HCT116 (cell line): Measurements from ENCODE around the gene DNASE2B. TPM values are rescaled to one million over a fixed set of nuclear protein-coding genes. Genes with fewer than 3 reads are reported as not detected.

Source experiments
- ATAC-seq: fragments of 200-7000 bp; cut with Tn5 transposase; 2 replicates; pipeline ENCODE4 v1.9.1; 2020; ENCODE audit warnings: mild to moderate bottlenecking, moderate library complexity
- BruUV-seq: library from RNA; stranded (reverse); fragments of 400-500 nt; replicated peaks from 2 replicates; lab custom pipeline; 2021; lab: Mats Ljungman, UMichigan
- CTCF ChIA-PET: fragments of 300-600 bp; sonication (Branson Sonifier 250); formaldehyde crosslinking; loops from one replicate; lab custom pipeline; 2021; ENCODE audit warnings: antibody characterized with exemption; lab: Charles Lee
- POLR2A ChIA-PET: fragments of 300-600, 350-600 bp; sonication (Branson Sonifier 250); formaldehyde crosslinking; loops from one replicate; lab custom pipeline; 2021; ENCODE audit warnings: antibody characterized with exemption; lab: Charles Lee
- RAD21 ChIA-PET, 2 experiments: fragments of 300-600 bp; sonication (Branson Sonifier 250); formaldehyde crosslinking; loops; one replicate each; lab custom pipeline; 2023; ENCODE audit warnings: low total read pairs in 2 of 2; ENCODE audit not compliant: uncharacterized antibody in 2 of 2, unreplicated experiment in 2 of 2, low non-redundant PET in 1 of 2; lab: Charles Lee
- DNase-seq: peaks from one replicate; pipeline ENCODE4 v3.0.0-alpha.2; 2010; ENCODE audit warnings: low read depth, low spot score
- H2AFZ ChIP-seq: fragments of 200-600 bp; shearing (Covaris generic), sonication (generic); 2 replicates; pipeline ENCODE4 v1.6.1; 2017; ENCODE audit warnings: low read depth, mixed run types, mixed read lengths, antibody characterized with exemption, low read length; ENCODE audit not compliant: poor library complexity, severe bottlenecking
- H3K27ac ChIP-seq: 2 replicates; pipeline ENCODE4 v1.5.1; 2012; ENCODE audit warnings: low read depth, low read length
- H3K27me3 ChIP-seq: fragments of 200-600 bp; sonication (generic); 2 replicates; pipeline ENCODE4 v1.6.1; 2016; ENCODE audit warnings: mixed run types, low read length, mixed read lengths; ENCODE audit not compliant: insufficient read depth
- H3K36me3 ChIP-seq, 2 experiments: fragments of 200-500 bp in 1 of 2; fragments of 200-600 bp in 1 of 2; sonication (Bioruptor generic) in 1 of 2; sonication (generic) in 1 of 2; 2 replicates each; pipeline versions ENCODE4 v1.5.1 to v1.6.1; 2014 to 2016; ENCODE audit warnings: low read length in 2 of 2, inconsistent platforms in 1 of 2, mixed read lengths in 1 of 2, mixed run types in 1 of 2; ENCODE audit not compliant: insufficient read depth in 2 of 2, control insufficient read depth in 1 of 2
- H3K4me1 ChIP-seq, 2 experiments: fragments of 200-600 bp in 1 of 2; sonication (generic) in 1 of 2; 2 replicates each; pipeline versions ENCODE4 v1.5.1 to v1.6.1; 2012 to 2017; ENCODE audit warnings: low read length in 2 of 2, inconsistent platforms in 1 of 2, mild to moderate bottlenecking in 1 of 2, mixed read lengths in 1 of 2, mixed run types in 1 of 2, moderate library complexity in 1 of 2; ENCODE audit not compliant: insufficient read depth in 2 of 2, control insufficient read depth in 1 of 2
- H3K4me2 ChIP-seq: fragments of 200-600 bp; sonication (generic); 2 replicates; pipeline ENCODE4 v1.6.1; 2017; ENCODE audit warnings: mixed run types, low read length, mixed read lengths
- H3K4me3 ChIP-seq, 2 experiments: fragments of 200-600 bp in 1 of 2; sonication (generic) in 1 of 2; replicated peaks in 1 of 2; 2 replicates each; pipeline ENCODE4 v1.5.1; 2011 to 2016; ENCODE audit warnings: low read length in 2 of 2, control low read depth in 1 of 2, low read depth in 1 of 2, mild to moderate bottlenecking in 1 of 2, mixed read lengths in 1 of 2, mixed run types in 1 of 2
- H3K79me2 ChIP-seq: fragments of 200-600 bp; sonication (generic); 2 replicates; pipeline ENCODE4 v1.6.1; 2017; ENCODE audit warnings: mild to moderate bottlenecking, mixed run types, low read length, moderate library complexity, mixed read lengths; ENCODE audit not compliant: insufficient read depth
- H3K9ac ChIP-seq: fragments of 200-600 bp; sonication (generic); 2 replicates; pipeline ENCODE4 v1.6.1; 2016; ENCODE audit warnings: low read length, mixed read lengths
- H3K9me2 ChIP-seq: fragments of 200-600 bp; sonication (generic), shearing (Covaris generic); 2 replicates; pipeline ENCODE4 v1.6.1; 2017; ENCODE audit warnings: mixed run types, mild to moderate bottlenecking, moderate library complexity; ENCODE audit not compliant: insufficient read depth
- H3K9me3 ChIP-seq, 2 experiments: fragments of 200-500 bp in 1 of 2; fragments of 200-600 bp in 1 of 2; sonication (Bioruptor generic) in 1 of 2; sonication (generic) in 1 of 2; 2 replicates each; pipeline ENCODE4 v1.6.1; 2014 to 2017; ENCODE audit warnings: low read length in 2 of 2, mixed read lengths in 2 of 2, inconsistent platforms in 1 of 2, low read depth in 1 of 2, mild to moderate bottlenecking in 1 of 2, mixed run types in 1 of 2, moderate library complexity in 1 of 2; ENCODE audit not compliant: control insufficient read depth in 1 of 2, insufficient read depth in 1 of 2
- H4K20me1 ChIP-seq: fragments of 200-600 bp; sonication (generic), shearing (Covaris generic); 2 replicates; pipeline ENCODE4 v1.6.1; 2017; ENCODE audit warnings: mixed run types, mild to moderate bottlenecking, moderate library complexity; ENCODE audit not compliant: insufficient read depth
- CEBPB ChIP-seq: IDR thresholded peaks from 2 replicates; pipeline ENCODE4 v1.6.1; 2012; ENCODE audit warnings: low read depth
- EGR1 ChIP-seq: IDR thresholded peaks from 2 replicates; pipeline ENCODE4 v1.6.1; 2012; ENCODE audit warnings: low read depth
- EZH2phosphoT487 ChIP-seq: fragments of 200-600 bp; IDR thresholded peaks from 2 replicates; pipeline ENCODE4 v1.6.1; 2018; ENCODE audit warnings: antibody characterized with exemption, borderline replicate concordance
- JUND ChIP-seq: IDR thresholded peaks from 2 replicates; pipeline ENCODE4 v1.6.1; 2012
- MAX ChIP-seq: IDR thresholded peaks from 2 replicates; pipeline ENCODE4 v1.6.1; 2012
- SIN3A ChIP-seq: IDR thresholded peaks from 2 replicates; pipeline ENCODE4 v1.6.1; 2012; ENCODE audit warnings: low read depth
- SRF ChIP-seq: IDR thresholded peaks from 2 replicates; pipeline ENCODE4 v1.6.1; 2012; ENCODE audit warnings: low read depth
- YY1 ChIP-seq: IDR thresholded peaks from 2 replicates; pipeline ENCODE4 v1.6.1; 2011; ENCODE audit warnings: low read length, low read depth, moderate library complexity, mild to moderate bottlenecking; ENCODE audit not compliant: insufficient replicate concordance; ENCODE audit errors: extremely low read depth
- ZFX ChIP-seq: fragments of 450-650 bp; IDR thresholded peaks from 2 replicates; pipeline ENCODE4 v1.6.1; 2017
- intact Hi-C: fragments of 100-400 bp; cut with micrococcal nuclease; formaldehyde crosslinking; loops from 2 replicates; pipeline ENCODE4 v1.10.0; 2022
- total RNA-seq: library from RNA; stranded (reverse); gene quantifications from one replicate; pipeline ENCODE4 v1.2.1, GENCODE V29; 2021; ENCODE audit not compliant: unreplicated experiment
- TF ChIP-seq, protein P1 (sequence below): IDR thresholded peaks from 2 replicates; pipeline ENCODE4 v1.6.1; 2012; ENCODE audit warnings: low read depth
- TF ChIP-seq, protein P2 (sequence below): IDR thresholded peaks from 2 replicates; pipeline ENCODE4 v1.6.1; 2012

DNASE2B gene
- total RNA-seq, 1 experiment from 2014 or later = 0.42 TPM

DNA sequence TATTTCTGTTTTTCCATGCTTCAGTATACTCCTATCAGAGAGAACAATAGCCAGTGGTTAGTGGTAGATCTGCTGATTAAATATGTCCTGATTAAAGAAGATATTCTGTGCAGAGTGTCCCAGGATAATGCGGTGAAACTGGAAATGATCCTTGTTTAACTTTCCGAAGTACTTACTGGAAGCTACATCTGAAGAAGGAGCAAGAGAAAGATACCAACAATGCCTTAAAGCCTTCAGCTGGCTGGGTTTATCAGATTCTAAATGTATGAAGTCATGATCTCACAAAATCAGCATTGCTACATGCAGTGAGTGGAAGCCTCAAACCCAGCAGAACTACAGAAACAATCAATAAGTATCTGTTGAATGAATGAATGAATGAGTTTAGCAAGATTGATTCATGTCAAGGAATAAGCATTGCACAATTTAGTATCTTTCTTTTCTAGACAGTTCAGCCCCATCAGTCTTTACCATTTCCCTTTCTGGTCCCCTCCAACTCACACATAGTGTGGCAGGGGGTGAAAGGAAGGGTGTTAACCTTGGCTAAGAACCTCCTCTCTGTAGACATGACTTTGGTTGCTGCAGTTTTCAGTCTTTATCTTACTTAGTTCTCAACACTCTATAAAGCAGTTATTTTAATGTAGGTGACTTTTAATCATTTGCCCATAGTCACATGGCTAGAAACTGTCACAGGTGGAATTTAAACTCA, 24.7 kb upstream of the DNASE2B start:
- Histone ChIP-seq H3K79me2 (no peaks in the 10 kb centered on the region), H3K4me2 (no peak overlapping the region), H3K36me3 (0 out of 4 replicates have a peak, but pooled peaks cover 0 to under 1% of the 10 kb centered on the region in 2 experiments), H4K20me1 (no peaks in the 10 kb centered on the region), H2AFZ (no peak overlapping the region), H3K27ac (no peak overlapping the region), H3K9me3 (no peaks in the 10 kb centered on the region), H3K9ac (no peak overlapping the region), H3K4me3 (no peak overlapping the region), H3K27me3 (no peaks in the 10 kb centered on the region), H3K4me1 (peaks cover 16 to 27% of the 10 kb centered on the region in 2 experiments), H3K9me2 (no peaks in the 10 kb centered on the region)
- ATAC-seq (no peak), DNase-seq (no peak)
- RAD21 ChIA-PET = no interaction called here
- TF ChIP-seq SRF (no peak), EGR1 (no peak), CEBPB (no peak), SIN3A (no peak), YY1 (no peak), EZH2phosphoT487 (no peak), MAX (no peak), ZFX (no peak), JUND (no peak)
- TF ChIP-seq, protein P1, sequence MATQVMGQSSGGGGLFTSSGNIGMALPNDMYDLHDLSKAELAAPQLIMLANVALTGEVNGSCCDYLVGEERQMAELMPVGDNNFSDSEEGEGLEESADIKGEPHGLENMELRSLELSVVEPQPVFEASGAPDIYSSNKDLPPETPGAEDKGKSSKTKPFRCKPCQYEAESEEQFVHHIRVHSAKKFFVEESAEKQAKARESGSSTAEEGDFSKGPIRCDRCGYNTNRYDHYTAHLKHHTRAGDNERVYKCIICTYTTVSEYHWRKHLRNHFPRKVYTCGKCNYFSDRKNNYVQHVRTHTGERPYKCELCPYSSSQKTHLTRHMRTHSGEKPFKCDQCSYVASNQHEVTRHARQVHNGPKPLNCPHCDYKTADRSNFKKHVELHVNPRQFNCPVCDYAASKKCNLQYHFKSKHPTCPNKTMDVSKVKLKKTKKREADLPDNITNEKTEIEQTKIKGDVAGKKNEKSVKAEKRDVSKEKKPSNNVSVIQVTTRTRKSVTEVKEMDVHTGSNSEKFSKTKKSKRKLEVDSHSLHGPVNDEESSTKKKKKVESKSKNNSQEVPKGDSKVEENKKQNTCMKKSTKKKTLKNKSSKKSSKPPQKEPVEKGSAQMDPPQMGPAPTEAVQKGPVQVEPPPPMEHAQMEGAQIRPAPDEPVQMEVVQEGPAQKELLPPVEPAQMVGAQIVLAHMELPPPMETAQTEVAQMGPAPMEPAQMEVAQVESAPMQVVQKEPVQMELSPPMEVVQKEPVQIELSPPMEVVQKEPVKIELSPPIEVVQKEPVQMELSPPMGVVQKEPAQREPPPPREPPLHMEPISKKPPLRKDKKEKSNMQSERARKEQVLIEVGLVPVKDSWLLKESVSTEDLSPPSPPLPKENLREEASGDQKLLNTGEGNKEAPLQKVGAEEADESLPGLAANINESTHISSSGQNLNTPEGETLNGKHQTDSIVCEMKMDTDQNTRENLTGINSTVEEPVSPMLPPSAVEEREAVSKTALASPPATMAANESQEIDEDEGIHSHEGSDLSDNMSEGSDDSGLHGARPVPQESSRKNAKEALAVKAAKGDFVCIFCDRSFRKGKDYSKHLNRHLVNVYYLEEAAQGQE = no peak
- TF ChIP-seq, protein P2, sequence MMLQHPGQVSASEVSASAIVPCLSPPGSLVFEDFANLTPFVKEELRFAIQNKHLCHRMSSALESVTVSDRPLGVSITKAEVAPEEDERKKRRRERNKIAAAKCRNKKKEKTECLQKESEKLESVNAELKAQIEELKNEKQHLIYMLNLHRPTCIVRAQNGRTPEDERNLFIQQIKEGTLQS = no peak
- BruUV-seq = no TSS peak
- intact Hi-C loops = no loop called here
- POLR2A ChIA-PET = no interaction called here
- CTCF ChIA-PET = no interaction called here
